OCI-LY7 (cell line): Measurements from ENCODE around the gene PTPRU. TPM values are rescaled to one million over a fixed set of nuclear protein-coding genes. Genes with fewer than 3 reads are reported as not detected.

Source experiments
- BruUV-seq: library from RNA; stranded (reverse); fragments of 400-500 nt; replicated peaks from 2 replicates; lab custom pipeline; 2021; lab: Mats Ljungman, UMichigan
- CTCF ChIA-PET: fragments of 300-600 bp; sonication (Branson Sonifier 250); formaldehyde crosslinking; loops from one replicate; lab custom pipeline; 2022; ENCODE audit warnings: antibody characterized with exemption; ENCODE audit not compliant: unreplicated experiment; lab: Charles Lee
- POLR2A ChIA-PET: fragments of 300-600 bp; sonication (Branson Sonifier 250); formaldehyde crosslinking; loops from one replicate; lab custom pipeline; 2022; ENCODE audit warnings: antibody characterized with exemption; lab: Charles Lee
- DNase-seq: peaks from one replicate; pipeline ENCODE4 v3.0.0-alpha.2; 2015; ENCODE audit warnings: low spot score
- H2AFZ ChIP-seq: fragments of 200-600 bp; sonication (generic), shearing (Covaris generic); 2 replicates; pipeline ENCODE4 v1.6.1; 2014; ENCODE audit warnings: mild to moderate bottlenecking, antibody characterized with exemption, low read length, moderate library complexity
- H3K27ac ChIP-seq: fragments of 200-600 bp; sonication (generic); 2 replicates; pipeline ENCODE4 v1.5.1; 2014; ENCODE audit warnings: mixed run types, low read depth, mild to moderate bottlenecking, moderate library complexity, low read length, inconsistent platforms; ENCODE audit not compliant: poor library complexity, severe bottlenecking
- H3K36me3 ChIP-seq: fragments of 200-600 bp; sonication (generic); 2 replicates; pipeline ENCODE4 v1.6.1; 2014; ENCODE audit warnings: mild to moderate bottlenecking, antibody characterized with exemption, low read length, moderate library complexity, mixed read lengths; ENCODE audit not compliant: insufficient read depth
- H3K4me1 ChIP-seq: fragments of 200-600 bp; sonication (generic); 2 replicates; pipeline ENCODE4 v1.5.1; 2014; ENCODE audit warnings: mild to moderate bottlenecking, low read length; ENCODE audit not compliant: insufficient read depth, poor library complexity, severe bottlenecking
- H3K4me2 ChIP-seq: fragments of 200-600 bp; sonication (generic); 2 replicates; pipeline ENCODE4 v1.6.1; 2014; ENCODE audit warnings: mild to moderate bottlenecking, low read length
- H3K4me3 ChIP-seq: fragments of 200-600 bp; sonication (generic); 2 replicates; pipeline ENCODE4 v1.5.1; 2014; ENCODE audit warnings: mild to moderate bottlenecking, low read depth, low read length; ENCODE audit not compliant: poor library complexity, severe bottlenecking
- H3K79me2 ChIP-seq: fragments of 200-600 bp; sonication (generic); 2 replicates; pipeline ENCODE4 v1.6.1; 2016; ENCODE audit warnings: low read depth, mild to moderate bottlenecking, low read length, moderate library complexity, mixed read lengths; ENCODE audit not compliant: insufficient read depth
- H3K9me2 ChIP-seq: fragments of 200-600 bp; sonication (generic); 2 replicates; pipeline ENCODE4 v1.6.1; 2016; ENCODE audit warnings: mild to moderate bottlenecking, low read length, mixed read lengths; ENCODE audit not compliant: insufficient read depth
- H3K9me3 ChIP-seq: fragments of 200-600 bp; sonication (generic); 2 replicates; pipeline ENCODE4 v1.6.1; 2014; ENCODE audit warnings: mild to moderate bottlenecking, mixed run types, low read length, mixed read lengths
- H4K20me1 ChIP-seq: fragments of 200-600 bp; sonication (generic); 2 replicates; pipeline ENCODE4 v1.6.1; 2014; ENCODE audit warnings: mild to moderate bottlenecking, antibody characterized with exemption, low read length, moderate library complexity, mixed read lengths; ENCODE audit not compliant: insufficient read depth
- CTCF ChIP-seq: fragments of 200-600 bp; sonication (generic); conservative IDR thresholded peaks from 2 replicates; pipeline ENCODE4 v1.5.1; 2014; ENCODE audit warnings: mild to moderate bottlenecking, antibody characterized with exemption, low read length, moderate library complexity, mixed read lengths
- EZH2phosphoT487 ChIP-seq: fragments of 200-600 bp; sonication (generic); IDR thresholded peaks from 2 replicates; pipeline ENCODE4 v1.6.1; 2018; ENCODE audit warnings: low read depth, borderline replicate concordance, mild to moderate bottlenecking, mixed run types, antibody characterized with exemption, low read length, moderate library complexity, mixed read lengths
- intact Hi-C: fragments of 100-400 bp; cut with micrococcal nuclease; formaldehyde crosslinking; loops from one replicate; pipeline ENCODE4 v1.10.0; 2022; ENCODE audit not compliant: unreplicated experiment
- total RNA-seq, 2 experiments: library from RNA; depleted of rRNA in 1 of 2; stranded (reverse); fragments of >200 nt in 1 of 2; shearing (Covaris generic) in 1 of 2; gene quantifications; 2 replicates each; pipeline ENCODE4 v1.2.3, GENCODE V29; 2014 to 2022

The PTPRU gene
- total RNA-seq, 2 experiments from 2014 or later: 2.5 to 4.6 TPM

DNA sequence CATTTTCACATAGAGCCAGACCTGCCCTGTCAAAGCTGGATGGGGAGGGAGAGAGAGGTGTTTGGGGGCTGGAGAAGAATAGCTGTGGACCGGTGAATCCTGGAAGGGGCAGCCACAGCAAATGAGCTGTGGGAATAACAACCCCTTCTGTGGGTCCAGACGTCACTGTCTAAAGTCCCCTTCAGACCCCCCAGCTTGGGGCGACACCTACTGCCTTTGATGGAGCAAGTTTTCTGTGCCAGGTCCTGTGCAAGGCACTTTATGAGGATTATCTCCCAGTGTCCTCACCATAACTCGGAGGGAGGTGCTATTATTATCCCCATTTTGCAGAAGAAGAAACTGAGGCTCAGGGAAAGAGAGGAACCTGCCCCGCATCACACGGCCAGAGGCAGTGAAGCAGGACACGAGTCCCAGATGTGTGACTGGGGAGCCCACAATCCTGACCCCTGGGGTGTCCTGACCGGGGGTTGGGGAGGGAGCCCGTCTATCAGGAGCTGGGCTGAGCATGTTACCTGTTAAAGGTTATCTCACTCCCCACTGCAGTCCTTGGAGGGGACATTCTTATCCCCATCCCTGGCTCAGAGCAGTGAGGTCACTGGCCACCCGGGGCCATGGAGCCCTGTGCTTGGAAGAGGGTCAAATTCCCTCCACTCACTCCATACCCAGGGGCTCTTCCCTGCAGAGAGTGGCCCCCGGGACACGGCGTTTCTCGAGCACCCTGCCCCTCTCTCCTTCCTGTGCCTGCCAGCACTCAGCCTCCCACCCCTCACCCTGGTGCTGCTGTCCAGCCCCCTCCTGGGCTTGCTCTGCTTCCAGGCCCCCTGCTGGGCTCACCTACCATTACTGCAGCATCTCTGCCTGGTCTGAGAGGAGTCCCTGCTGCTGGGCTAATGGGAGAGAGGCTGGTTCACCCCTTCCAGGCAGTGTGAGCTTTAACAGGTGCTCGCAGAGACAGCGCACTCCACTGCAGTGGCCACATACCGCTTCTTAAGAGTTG is 132.9 kb downstream of the PTPRU start:
- no peaks in the 10 kb centered on the region for H3K9me2 ChIP-seq

GRCh38 chr1:29370067-29370466 is 133.7 kb downstream of the PTPRU start:
- no peak for DNase-seq

More for the DNA sequence above, 132.9 kb downstream of the PTPRU start:
- Histone ChIP-seq H3K27ac (no peak overlapping the region), H3K36me3 (no peaks in the 10 kb centered on the region), H2AFZ (no peak overlapping the region), H3K4me1 (no peaks in the 10 kb centered on the region), H3K79me2 (no peaks in the 10 kb centered on the region), H3K4me3 (no peak overlapping the region), H3K9me3 (no peaks in the 10 kb centered on the region), H4K20me1 (no peaks in the 10 kb centered on the region), H3K4me2 (no peak overlapping the region)
- BruUV-seq: no TSS peak
- TF ChIP-seq EZH2phosphoT487: no peak
- POLR2A ChIA-PET: no interaction called here
- intact Hi-C loops: no loop called here
- no peak for DNase-seq
- CTCF ChIA-PET: no interaction called here

GRCh38 chr1:29371332-29371731 is 135.0 kb downstream of the PTPRU start:
- DNase-seq: no peak
- intact Hi-C loops: loop anchor here (10.0 kb wide), 1 partner anchor 1333 kb away; no protein-coding TSS in a partner anchor
- no peaks in the 10 kb centered on the region for H4K20me1 ChIP-seq
- H3K9me2 ChIP-seq: no peaks in the 10 kb centered on the region
- H3K79me2 ChIP-seq: no peaks in the 10 kb centered on the region
- no peaks in the 10 kb centered on the region for H3K9me3 ChIP-seq
- no peak overlapping the region for H2AFZ ChIP-seq
- no peak for TF ChIP-seq EZH2phosphoT487
- no peak for TF ChIP-seq CTCF
- no peak overlapping the region for H3K4me3 ChIP-seq
- no peak overlapping the region for H3K27ac ChIP-seq
- ChIA-PET POLR2A (no interaction called here), CTCF (no interaction called here)
- H3K4me2 ChIP-seq: no peak overlapping the region
- no TSS peak for BruUV-seq
- no peaks in the 10 kb centered on the region for H3K36me3 ChIP-seq
- no peaks in the 10 kb centered on the region for H3K4me1 ChIP-seq

More at GRCh38 chr1:29370067-29370466, 133.7 kb downstream of the PTPRU start:
- H2AFZ ChIP-seq: no peak overlapping the region
- no peaks in the 10 kb centered on the region for H3K4me1 ChIP-seq
- CTCF ChIA-PET: no interaction called here
- BruUV-seq: no TSS peak
- no peaks in the 10 kb centered on the region for H3K9me3 ChIP-seq
- H3K79me2 ChIP-seq: no peaks in the 10 kb centered on the region
- intact Hi-C loops: loop anchor here (10.0 kb wide), 1 partner anchor 1335 kb away; no protein-coding TSS in a partner anchor
- POLR2A ChIA-PET: no interaction called here
- no peak overlapping the region for H3K4me3 ChIP-seq
- H4K20me1 ChIP-seq: no peaks in the 10 kb centered on the region
- H3K36me3 ChIP-seq: no peaks in the 10 kb centered on the region
- TF ChIP-seq CTCF (no peak), EZH2phosphoT487 (no peak)
- H3K4me2 ChIP-seq: no peak overlapping the region
- no peak overlapping the region for H3K27ac ChIP-seq
- no peaks in the 10 kb centered on the region for H3K9me2 ChIP-seq
